GM11168 (cell line): Measurements from ENCODE around the gene BTG4.

Experiments
- in situ Hi-C: fragments of 300-500 bp; cut with MboI; formaldehyde crosslinking; loops from one replicate; pipeline ENCODE4 v1.12.0; 2022; ENCODE audit warnings: low sequenced_read_pairs; ENCODE audit not compliant: unreplicated experiment

BTG4 gene

DNA sequence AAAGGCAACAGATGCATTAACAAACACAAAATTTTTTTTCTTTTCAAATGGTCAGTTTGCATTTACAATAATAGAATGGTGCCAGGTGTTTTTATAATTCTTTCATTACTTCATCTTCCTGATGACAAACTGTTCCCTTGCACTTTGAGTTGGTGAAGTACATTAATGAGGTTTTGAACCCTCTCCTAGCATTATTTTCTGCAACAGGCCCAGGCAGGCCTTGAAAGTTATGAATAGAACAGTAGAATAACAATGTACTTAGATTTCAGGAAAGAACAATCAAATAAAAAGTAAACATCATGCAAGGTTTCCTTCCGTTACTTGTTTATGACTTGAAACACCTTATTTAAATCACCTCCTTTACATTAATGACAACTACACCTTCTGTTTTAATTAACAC lies 9.6 kb downstream of the BTG4 start:
- in situ Hi-C loops = no loop called here

DNA sequence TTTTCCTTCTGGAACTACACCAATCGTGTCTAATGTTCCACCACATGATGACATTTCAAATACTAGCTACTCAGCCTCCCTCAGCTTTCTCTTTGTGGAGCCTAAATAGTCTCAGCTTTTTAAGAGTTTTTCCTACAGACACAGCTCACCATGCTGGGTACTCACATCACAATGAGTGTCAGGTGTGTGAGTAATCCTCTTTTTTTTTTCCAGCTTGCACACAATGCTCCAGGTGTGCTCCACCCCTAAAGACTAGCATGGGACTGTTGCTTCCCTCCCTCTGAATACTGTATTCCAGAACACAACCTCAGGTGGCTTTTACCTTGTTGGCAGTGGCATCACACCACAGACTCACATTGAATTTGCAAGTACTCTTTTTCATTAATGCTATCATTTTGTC lies 11.7 kb downstream of the BTG4 start:
- in situ Hi-C loops = no loop called here

DNA sequence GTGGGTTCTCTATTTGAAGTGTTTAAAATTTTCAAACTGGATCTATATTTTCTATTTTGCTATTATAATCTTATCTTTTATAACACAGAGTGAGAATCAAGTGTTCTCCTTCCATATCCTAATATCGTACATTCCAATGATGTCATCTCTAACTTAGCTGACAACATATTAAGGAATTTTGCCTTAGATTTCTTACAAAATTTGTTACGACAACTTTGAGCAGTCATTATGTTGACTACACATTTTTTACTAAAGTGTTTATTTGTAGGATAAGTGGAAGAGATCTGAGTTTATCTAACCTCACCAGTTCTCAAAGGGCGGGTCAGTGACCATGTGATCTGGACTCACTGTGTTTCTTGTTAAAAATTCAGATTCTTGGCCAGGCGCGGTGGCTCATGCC lies 12.7 kb downstream of the BTG4 start:
- in situ Hi-C loops = no loop called here

DNA sequence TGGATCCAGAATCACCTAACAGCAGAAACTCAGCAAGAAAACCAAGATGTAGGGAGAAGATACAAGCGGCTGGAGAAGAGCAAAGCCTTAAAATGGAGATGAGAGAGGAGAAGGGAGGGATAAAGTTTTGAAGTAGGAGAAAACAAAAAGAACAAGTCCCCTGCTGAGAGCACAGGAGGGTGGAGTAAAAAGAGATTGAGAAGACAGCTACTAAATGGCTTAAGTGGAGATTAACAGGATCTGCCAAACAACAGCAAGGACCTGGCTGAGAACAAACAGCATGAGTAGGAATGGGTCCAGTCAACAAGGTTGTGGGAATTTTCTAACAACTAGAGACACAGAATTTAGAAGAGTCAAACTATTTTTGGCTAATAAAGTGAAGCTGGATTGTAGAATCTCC lies 18.1 kb downstream of the BTG4 start:
- in situ Hi-C loops = no loop called here

DNA sequence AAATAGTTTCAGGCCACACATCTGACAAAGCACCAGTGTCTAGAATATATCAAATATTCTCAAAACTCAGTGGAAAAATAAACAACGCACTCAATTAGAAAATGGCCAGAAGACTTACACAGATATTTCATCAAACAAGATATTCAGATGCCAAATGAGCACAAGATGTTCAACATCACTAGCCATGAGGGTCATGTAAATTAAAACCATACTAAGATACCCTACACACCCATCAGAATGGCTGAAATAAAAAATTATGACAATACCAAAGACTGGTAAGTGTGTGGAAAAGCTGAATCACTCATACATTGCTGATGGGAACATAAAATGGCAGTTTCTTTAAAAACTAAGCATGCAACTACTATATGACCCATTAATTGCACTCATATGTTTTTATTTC lies 21.7 kb downstream of the BTG4 start:
- in situ Hi-C loops = no loop called here

DNA sequence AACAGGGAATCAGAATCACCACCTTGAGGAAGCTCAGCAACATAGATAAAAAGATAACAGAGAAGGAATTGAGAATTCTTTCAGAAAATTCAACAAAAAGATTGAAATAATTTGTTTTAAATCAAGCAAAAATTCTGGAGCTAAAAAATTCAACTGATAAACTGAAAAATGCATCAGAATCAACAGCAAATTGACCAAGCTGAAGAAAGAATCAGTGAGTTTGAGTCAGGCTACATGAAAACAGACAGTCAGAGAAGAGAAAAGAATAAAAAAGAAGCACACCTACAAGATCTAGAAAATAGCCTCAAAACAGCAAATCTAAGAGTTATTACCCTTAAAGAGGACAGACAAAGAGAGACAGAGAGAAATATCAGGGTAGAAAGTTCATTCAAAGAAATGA lies 28.8 kb downstream of the BTG4 start:
- in situ Hi-C loops = no loop called here

DNA sequence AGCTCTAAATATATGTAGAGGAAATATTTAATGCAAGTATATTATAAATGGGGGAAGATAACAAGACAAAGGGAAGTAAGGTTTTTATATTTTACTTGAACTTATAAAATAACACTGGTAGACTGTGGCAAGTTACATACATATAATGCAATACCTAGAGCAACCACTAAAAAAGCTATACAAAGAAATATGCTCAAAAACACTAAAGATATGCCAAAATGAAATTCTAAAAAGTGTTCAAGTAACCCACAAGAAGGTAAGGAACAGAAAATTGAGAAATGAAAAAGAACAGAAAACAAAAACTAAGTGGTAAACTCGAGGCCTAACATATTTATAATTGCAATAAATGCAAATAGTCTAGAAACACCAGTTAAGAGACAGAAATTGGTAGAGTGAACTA lies 32.5 kb downstream of the BTG4 start:
- in situ Hi-C loops = no loop called here

DNA sequence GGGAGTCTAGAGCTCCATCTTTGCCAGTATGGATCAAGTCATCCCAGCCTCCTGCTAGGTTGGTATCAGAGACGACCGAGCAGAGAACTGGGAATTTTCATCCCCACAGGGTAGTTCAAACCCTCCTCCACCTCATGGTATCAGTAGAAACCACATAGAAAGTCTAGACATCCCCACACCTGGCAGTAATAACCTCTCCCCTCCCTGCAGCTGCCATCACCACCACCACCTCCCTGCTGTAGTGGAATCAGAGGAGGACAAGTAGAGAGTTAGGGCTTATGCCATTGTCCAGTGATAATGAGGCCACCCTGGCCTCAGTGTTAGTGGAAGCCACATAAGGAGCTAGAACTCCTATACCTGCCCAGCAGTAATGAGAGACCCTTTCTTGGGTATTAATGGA lies 34.3 kb downstream of the BTG4 start:
- in situ Hi-C loops = no loop called here

DNA sequence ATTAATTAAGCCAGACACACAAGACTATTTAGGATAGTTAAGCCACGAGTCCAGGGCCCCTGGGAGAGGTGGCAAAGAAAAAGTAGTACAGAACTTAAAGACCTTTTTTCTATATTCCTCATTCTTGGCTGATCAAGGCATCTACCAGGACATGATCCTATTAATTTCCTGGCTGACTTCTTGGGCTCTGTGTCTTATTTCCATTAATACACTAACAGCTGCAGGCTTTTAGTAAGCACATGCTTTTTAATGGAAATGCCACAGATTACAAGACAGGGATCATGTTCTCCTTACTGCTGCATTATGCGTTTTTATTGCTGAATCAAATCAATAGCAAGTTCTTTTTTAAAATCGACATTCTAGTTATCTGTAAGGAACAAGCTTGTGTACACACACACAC lies 35.2 kb downstream of the BTG4 start:
- in situ Hi-C loops = no loop called here

DNA sequence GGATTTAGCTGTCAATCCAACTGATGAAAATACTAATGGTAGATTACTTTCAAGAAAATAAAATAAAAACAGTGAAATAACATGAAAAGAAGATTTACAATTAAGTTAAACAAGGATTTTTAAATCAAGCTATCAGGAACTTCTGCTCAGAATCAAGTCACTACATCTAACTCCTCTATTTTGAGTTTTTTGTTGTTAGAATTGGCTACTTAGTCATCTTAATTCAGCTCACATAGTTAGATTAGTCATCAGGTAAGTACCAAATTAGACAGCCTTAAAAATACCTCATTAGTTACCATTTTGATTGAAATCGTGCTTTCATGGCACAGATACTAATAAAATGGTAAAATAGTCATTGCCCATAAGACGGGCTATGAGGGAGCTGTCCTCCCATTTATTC lies 35.8 kb downstream of the BTG4 start:
- in situ Hi-C loops = no loop called here

DNA sequence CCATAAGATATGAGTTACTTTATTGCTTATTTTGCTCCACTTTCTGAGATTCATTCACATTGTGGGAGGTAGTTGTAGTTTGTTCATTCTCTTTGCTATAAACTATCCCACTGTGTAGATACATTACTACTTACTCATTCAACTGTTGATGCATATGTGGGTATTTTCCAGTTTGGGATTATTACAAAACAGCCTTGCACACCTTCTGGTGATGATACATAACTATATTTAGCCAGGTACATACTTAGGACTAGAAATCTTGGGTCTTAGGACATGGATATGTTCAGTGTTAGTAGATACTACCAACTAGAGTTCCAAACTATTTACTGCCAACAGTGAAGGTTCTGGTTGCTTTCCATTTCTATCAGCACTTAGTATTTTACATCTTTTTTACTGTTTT lies 37.8 kb downstream of the BTG4 start:
- in situ Hi-C loops = no loop called here

DNA sequence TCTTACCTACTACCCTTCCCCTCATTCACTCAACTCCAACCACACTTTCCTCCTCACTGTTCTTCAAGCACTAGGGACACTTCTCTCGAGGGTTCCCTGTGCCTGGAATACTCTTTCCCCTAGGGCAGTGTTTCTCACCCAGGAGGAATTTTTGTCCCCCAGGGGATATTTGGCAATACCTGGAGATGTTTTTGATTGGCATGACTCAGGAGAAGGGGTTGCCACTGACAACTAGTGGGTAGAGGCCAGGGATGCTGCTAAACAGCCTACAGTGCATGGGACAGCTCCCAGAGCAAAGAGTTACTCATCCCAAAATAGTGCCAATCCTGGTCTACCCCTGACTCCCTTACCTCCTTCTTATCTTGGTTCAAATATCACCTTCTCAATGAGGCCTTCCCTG lies 40.0 kb downstream of the BTG4 start:
- in situ Hi-C loops = no loop called here

DNA sequence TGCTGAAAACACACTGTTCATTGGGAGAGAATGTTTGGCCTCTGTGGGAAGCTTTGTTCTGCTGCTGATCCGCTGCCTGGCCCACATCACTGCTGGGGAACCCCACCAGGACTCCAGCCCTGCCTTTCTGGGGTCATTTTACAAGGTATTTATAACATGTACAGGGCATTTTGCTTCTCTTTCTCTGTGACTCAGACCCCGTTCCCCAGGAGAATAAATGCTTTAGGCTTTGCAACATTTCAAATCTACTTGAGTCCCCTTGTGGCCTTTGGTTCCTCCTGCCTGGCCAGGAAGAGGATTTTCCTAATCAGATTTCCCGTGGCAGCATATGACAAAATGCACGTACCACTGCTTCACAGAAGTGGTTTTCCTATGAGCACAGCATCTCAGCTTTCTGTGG lies 43.0 kb downstream of the BTG4 start:
- in situ Hi-C loops = no loop called here

DNA sequence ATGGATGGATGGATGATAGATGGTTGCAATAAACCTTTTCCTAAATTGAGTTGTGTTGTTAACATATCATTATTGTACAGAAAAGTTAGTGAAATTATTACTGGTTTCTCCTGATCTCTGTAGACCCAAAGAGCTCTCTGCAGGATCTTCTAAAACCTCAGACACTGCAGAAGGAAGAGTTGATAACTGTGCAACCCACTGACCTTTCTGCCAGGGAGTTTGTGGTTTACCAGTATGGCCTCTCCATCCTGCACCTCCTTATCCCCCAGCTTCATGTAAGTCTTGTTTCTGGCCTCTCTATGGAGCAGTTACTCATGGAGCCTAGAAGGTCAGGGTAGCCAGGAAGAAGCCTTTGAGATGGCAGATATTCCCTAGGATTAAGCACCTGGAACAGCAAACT lies 45.6 kb downstream of the BTG4 start:
- in situ Hi-C loops = no loop called here

DNA sequence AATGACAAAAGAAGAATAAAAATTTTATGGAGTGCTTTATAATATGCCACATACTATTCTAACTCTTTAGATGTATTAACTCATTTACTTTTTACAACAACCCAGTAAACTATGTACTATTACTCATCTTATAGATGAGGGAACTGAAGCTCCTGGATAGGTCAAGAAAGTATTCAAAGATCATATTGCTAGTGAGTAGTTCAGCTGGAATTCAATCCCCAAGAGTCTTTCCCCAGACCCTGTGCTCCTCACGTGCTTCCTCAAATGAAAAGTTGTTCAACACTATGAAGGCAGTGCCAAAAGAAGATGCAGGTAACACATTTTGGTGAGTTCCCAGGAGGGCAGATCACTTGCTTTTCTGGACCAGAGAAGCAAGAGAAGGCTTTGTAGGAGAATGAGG lies 46.8 kb downstream of the BTG4 start:
- in situ Hi-C loops = no loop called here

DNA sequence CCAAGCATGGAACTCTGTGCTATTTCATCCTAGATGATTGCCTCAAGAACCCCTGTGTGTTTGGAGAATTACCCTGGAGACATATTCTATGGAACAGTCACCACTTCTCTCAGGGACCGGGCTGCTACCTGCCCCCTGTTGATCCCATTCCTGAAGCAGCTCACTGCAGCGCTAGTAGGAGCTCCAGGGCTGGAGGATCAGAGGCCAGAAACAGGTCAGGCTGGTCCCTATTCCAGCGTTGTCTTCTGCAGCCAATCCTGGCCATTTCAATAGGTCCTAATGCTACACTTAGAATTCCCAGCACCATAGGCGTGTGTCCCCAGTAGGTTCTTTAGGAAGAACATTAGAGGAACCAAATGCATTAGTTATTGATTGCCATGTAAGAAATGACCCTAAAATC lies 48.9 kb downstream of the BTG4 start:
- in situ Hi-C loops = no loop called here

DNA sequence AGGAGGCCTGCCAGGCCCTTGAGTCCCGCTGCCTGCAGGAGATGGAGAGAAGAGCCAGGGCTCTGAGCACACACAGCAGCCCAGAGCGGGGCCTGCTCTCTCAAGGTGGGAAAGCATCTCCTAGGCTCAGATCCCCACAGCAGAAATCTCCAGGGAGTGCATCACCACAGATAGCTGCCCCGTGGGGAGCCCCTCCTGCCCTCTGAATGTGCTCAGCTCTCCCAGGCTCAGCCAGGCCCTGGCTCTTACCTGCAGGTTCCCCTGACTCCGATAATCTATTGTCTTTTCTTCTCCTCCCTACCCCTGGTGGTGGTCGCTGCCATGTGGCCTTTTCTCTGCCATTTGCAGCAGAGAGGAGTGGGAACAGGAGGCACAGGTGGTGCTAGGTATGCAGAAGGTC lies 49.9 kb downstream of the BTG4 start:
- in situ Hi-C loops = no loop called here

DNA sequence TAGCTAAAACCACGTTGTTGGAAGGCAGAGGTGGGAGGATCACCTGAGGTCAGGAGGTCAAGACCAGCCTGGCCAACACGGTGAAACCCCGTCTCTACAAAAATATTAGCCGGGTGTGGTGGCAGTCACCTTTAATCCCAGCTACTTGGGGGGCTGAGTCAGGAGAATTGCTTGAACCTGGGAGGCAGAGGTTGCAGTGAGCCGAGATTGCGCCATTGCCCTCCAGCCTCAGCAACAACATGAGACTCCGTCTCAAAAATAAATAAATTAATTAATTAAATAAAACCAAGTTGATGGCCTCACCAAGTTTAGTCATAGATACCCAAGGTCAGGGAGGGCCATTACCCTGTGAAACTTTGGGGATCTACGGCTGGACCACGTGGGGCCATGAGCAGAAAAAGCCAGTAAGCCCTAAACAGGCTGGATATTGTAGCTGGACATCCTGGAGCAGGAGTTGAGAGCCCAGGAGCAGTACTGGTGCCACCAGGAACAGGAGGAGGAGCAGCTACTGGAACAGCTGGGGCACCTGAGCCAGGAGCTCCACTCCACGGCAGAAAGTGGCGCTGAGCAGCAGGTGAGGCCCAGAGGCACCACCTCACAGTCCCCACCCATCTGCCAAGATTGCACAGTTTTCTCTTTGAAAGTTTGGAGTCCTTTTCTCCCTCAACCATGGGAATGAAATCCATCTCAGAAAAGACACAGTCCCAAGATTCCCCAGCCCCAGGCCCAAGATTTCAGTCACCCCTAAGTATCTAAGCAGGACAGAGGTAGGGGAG lies 50.5 kb downstream of the BTG4 start:
- in situ Hi-C loops = no loop called here

DNA sequence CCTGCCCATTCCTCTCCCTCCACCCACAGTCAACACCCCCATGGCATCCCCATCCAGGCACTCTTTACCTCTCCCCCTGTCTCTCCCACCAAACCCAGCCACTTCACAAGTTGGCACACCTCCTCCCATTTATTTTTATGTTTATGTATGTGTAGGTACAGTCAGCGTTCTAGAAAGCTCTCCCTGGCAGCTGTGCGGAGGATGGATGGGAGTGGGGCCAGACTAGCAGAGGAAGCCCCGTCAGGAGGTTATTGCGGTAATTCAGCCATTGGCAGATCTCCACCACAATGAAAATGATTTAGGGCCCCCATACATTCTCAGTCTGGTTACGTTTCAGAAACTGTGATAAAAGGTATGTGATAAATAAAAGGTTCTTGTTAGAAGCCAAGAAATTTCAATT lies 51.3 kb downstream of the BTG4 start:
- in situ Hi-C loops = no loop called here

DNA sequence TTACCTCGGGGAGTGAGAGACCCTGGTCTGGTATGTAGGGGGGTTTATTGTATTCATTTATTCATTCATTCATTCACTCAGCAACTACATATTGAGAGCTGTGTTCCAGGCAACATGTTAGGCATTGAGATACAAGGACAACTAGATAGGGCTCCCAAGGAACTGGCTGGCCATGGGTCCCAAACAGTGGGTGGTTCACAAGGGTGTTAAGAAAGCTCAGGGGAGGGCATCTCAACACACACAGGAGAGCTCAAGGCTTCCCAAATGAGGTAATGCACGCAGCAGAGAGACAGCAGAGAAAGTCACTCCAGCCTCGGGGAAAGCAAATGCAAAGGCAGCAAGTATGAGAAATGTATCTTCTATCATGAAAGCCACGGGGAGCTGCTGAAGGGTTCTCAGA lies 51.8 kb downstream of the BTG4 start:
- in situ Hi-C loops = no loop called here

DNA sequence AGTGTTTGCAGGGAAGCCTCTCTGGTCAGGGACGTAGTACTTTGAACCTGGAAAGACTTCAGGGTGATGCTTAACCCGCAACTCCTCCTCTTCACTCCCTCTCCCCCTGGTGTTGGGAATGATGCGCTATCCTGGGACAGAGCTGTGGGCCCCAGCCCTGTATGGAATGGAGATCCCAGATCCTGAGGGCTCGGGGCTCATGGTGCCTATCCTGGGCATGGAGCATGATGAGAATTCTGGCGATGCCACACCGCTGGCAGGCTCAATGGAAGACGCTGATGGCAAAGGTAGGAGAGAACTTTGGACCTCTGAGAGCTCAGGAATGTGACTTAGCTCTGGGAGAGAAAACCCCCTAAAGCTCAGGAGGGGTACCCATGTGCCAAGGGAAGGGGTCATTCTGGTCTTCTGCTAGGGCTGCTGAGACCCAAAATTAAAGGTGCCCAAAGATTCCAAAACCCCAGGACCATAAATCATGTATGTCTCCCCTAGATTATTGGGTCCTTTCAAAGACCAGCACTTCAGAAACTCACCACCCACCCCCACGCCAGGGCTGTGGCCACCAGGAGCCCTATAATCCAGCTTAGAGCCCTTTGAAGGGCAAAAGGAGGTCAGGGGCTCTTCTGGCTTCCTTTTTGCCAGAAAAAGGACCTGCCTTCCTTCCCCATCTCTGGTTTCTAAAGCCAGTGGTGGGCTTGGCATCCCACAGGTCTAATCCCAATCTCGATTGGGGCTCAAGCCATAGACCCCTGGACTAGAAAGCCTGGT lies 52.5 kb downstream of the BTG4 start:
- in situ Hi-C loops = no loop called here

DNA sequence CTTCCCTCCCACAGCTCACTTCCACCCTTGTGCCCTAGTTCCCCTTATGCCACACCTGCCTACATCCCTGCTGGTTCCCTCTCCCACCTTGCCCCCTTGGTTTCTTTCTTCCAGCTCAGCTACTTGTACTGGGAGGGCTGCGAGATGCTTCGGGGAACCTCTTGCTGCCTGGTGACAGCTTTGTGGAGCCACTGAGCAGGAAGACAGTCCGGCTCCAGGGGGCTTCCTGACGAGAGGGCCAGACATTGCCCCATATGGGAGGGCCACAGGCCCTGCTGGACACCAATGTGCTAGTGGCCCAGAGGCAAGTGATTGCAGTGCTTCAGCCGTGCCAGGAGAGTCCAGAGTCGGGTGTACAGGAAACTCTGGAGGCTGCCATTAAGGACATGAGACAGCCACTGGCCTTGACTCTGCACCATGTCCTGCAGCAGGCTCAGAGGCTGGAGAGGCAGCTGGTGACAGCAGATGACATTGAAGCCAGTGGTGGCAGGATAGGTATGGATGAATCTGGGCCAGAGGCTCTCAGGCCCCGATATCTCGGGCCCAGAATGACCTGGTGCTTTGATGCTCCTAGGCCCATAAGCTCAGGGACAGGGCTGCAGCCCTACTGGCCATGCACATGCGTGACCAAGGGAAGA lies 54.3 kb downstream of the BTG4 start:
- in situ Hi-C loops = no loop called here
